H1 (cell line): ENCODE data around the gene IL23A. TPM values are rescaled to one million over a fixed set of nuclear protein-coding genes. Genes with fewer than 3 reads are reported as not detected.

Experiments used
- EGR1 ChIP-seq: IDR thresholded peaks from 2 replicates; pipeline ENCODE4 v1.6.1; 2011; ENCODE audit warnings: low read depth, low read length, borderline replicate concordance
- MAFK ChIP-seq: IDR thresholded peaks from 2 replicates; pipeline ENCODE4 v1.6.1; 2012; ENCODE audit warnings: low read depth, mild to moderate bottlenecking, improper control_type of control experiment, low read length
- PHF8 ChIP-seq: fragments of 200-600 bp; sonication (generic); conservative IDR thresholded peaks from 2 replicates; pipeline ENCODE4 v1.7.1; 2012; ENCODE audit warnings: low read depth, mild to moderate bottlenecking, inconsistent platforms, low read length, moderate library complexity
- TAF7 ChIP-seq: optimal IDR thresholded peaks from 2 replicates; pipeline ENCODE3; 2011; ENCODE audit warnings: low read depth, mild to moderate bottlenecking, inconsistent platforms, low read length, moderate library complexity, borderline replicate concordance
- TCF12 ChIP-seq: IDR thresholded peaks from 2 replicates; pipeline ENCODE4 v1.6.1; 2011; ENCODE audit warnings: low read depth, mild to moderate bottlenecking, low read length
- polyA plus RNA-seq, 7 experiments: library from polyadenylated mRNA; depleted of rRNA in 3 of 7; stranded (reverse) in 5 of 7; unstranded in 2 of 7; fragments of >200 nt in 5 of 7; fragments of 200-250 nt in 2 of 7; gene quantifications; 1 replicate in 5 of 7; 2 replicates in 1 of 7; 4 replicates in 1 of 7; pipeline versions ENCODE4 v1.2.1 to v1.2.3, GENCODE V29; 2011 to 2013; ENCODE audit warnings: missing spikeins in 2 of 7, mixed read lengths in 2 of 7
- total RNA-seq: library from RNA; stranded (reverse); fragmentation: NEBNext Ultra II Directional; extraction: Animal tissue kit (Norgen Biotek cat#: 25700); gene quantifications from 2 replicates; pipeline ENCODE4 v1.2.1, GENCODE V29; 2021
- TF ChIP-seq, protein P1 (sequence below): fragments of 300-600 bp; sonication (generic); IDR thresholded peaks from 2 replicates; pipeline ENCODE4 v1.7.1; 2012; ENCODE audit warnings: low read length, moderate library complexity, mild to moderate bottlenecking, inconsistent platforms; ENCODE audit not compliant: insufficient replicate concordance

Gene IL23A
- total and polyA plus RNA-seq, 2 of the 8 experiments (the other 6 are each of a cell fraction or from before 2014, with no cell fraction given), result 2.3 to 3.6 TPM

DNA sequence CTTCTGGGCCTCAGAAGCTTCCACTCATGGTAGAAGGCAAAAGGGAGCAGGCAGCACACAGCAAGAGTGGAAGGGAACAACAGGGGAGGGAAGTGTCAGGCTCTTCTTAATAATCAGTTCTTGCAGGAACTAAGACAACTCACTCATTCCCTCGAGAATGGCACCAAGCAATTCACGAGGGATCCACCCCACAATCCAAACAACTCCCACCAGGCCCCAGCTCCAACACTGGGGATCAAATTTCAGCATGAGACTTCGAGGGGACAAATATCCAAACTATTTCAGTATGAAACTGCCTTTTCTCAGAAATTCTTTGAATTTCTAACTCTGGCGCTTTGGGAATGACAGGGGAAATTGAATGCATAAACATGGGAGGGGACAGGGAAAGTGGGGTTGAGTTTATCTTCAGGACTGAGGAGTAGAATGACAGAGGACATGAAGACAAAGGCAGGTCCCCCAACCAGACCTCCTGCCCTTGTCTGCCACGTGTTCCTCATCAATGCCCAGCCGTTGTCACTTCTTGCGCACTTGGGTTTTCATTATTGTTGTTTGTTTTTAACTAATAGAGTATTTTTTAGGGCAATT is 48.6 kb downstream of the IL23A start (continued):
- TF ChIP-seq PHF8, result no peak
- no peak for TF ChIP-seq MAFK
- TF ChIP-seq, protein P1, sequence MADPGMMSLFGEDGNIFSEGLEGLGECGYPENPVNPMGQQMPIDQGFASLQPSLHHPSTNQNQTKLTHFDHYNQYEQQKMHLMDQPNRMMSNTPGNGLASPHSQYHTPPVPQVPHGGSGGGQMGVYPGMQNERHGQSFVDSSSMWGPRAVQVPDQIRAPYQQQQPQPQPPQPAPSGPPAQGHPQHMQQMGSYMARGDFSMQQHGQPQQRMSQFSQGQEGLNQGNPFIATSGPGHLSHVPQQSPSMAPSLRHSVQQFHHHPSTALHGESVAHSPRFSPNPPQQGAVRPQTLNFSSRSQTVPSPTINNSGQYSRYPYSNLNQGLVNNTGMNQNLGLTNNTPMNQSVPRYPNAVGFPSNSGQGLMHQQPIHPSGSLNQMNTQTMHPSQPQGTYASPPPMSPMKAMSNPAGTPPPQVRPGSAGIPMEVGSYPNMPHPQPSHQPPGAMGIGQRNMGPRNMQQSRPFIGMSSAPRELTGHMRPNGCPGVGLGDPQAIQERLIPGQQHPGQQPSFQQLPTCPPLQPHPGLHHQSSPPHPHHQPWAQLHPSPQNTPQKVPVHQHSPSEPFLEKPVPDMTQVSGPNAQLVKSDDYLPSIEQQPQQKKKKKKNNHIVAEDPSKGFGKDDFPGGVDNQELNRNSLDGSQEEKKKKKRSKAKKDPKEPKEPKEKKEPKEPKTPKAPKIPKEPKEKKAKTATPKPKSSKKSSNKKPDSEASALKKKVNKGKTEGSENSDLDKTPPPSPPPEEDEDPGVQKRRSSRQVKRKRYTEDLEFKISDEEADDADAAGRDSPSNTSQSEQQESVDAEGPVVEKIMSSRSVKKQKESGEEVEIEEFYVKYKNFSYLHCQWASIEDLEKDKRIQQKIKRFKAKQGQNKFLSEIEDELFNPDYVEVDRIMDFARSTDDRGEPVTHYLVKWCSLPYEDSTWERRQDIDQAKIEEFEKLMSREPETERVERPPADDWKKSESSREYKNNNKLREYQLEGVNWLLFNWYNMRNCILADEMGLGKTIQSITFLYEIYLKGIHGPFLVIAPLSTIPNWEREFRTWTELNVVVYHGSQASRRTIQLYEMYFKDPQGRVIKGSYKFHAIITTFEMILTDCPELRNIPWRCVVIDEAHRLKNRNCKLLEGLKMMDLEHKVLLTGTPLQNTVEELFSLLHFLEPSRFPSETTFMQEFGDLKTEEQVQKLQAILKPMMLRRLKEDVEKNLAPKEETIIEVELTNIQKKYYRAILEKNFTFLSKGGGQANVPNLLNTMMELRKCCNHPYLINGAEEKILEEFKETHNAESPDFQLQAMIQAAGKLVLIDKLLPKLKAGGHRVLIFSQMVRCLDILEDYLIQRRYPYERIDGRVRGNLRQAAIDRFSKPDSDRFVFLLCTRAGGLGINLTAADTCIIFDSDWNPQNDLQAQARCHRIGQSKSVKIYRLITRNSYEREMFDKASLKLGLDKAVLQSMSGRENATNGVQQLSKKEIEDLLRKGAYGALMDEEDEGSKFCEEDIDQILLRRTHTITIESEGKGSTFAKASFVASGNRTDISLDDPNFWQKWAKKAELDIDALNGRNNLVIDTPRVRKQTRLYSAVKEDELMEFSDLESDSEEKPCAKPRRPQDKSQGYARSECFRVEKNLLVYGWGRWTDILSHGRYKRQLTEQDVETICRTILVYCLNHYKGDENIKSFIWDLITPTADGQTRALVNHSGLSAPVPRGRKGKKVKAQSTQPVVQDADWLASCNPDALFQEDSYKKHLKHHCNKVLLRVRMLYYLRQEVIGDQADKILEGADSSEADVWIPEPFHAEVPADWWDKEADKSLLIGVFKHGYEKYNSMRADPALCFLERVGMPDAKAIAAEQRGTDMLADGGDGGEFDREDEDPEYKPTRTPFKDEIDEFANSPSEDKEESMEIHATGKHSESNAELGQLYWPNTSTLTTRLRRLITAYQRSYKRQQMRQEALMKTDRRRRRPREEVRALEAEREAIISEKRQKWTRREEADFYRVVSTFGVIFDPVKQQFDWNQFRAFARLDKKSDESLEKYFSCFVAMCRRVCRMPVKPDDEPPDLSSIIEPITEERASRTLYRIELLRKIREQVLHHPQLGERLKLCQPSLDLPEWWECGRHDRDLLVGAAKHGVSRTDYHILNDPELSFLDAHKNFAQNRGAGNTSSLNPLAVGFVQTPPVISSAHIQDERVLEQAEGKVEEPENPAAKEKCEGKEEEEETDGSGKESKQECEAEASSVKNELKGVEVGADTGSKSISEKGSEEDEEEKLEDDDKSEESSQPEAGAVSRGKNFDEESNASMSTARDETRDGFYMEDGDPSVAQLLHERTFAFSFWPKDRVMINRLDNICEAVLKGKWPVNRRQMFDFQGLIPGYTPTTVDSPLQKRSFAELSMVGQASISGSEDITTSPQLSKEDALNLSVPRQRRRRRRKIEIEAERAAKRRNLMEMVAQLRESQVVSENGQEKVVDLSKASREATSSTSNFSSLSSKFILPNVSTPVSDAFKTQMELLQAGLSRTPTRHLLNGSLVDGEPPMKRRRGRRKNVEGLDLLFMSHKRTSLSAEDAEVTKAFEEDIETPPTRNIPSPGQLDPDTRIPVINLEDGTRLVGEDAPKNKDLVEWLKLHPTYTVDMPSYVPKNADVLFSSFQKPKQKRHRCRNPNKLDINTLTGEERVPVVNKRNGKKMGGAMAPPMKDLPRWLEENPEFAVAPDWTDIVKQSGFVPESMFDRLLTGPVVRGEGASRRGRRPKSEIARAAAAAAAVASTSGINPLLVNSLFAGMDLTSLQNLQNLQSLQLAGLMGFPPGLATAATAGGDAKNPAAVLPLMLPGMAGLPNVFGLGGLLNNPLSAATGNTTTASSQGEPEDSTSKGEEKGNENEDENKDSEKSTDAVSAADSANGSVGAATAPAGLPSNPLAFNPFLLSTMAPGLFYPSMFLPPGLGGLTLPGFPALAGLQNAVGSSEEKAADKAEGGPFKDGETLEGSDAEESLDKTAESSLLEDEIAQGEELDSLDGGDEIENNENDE, result no peak
- TF ChIP-seq TAF7, result no peak
- no peak for TF ChIP-seq EGR1
- TF ChIP-seq TCF12, result no peak
